AG09309 (cell line): Measurements from ENCODE around the gene KLC1.
A peak's percentile ranks its signal among the peaks of the same experiment; 100 is the strongest.

Experiments
- DNase-seq: peaks from one replicate; pipeline ENCODE4 v3.0.0-alpha.2; 2010; ENCODE audit warnings: low read depth
- H3K4me3 ChIP-seq: 2 replicates; pipeline ENCODE4 v1.5.1; 2011; ENCODE audit warnings: mild to moderate bottlenecking, low read depth, low read length, moderate library complexity; ENCODE audit not compliant: control insufficient read depth
- CTCF ChIP-seq: IDR thresholded peaks from 2 replicates; pipeline ENCODE4 v1.5.1; 2011; ENCODE audit warnings: mild to moderate bottlenecking, low read depth, low read length, inconsistent platforms; ENCODE audit not compliant: insufficient read depth, control insufficient read depth; ENCODE audit errors: missing control alignments

KLC1 gene

GRCh38 chr14:103628684-103629502 is at the start of gene KLC1:
TSS of gene KLC1 (plus strand) at chr14:103629211. CDS start at chr14:103654565, 25,354 bp downstream.
- TF ChIP-seq CTCF: no peak
- H3K4me3 ChIP-seq: peak within 1 kb of the TSS; percentile 63
- no peak for DNase-seq

DNA sequence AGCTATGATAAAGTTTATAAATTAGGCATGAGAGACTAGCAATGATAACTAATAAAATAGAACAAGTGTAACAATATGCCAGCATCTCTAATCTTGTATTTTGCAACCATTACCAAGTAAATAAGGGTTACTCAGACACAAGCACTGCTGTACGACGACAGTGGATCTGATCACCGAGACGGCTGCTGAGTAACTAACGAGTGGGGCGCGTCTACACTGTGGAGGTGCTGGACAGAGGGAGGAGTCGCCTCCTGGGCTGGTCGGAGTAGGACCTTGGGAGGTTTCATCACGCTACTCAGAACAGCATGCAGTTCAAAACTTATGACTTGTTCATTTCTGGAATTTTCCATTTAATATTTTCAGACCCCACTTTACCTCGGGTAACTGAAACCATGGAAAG is 47.8 kb upstream of the KLC1 start:
- DNase-seq: no peak
- no peak for TF ChIP-seq CTCF
- H3K4me3 ChIP-seq: no peak overlapping the region

DNA sequence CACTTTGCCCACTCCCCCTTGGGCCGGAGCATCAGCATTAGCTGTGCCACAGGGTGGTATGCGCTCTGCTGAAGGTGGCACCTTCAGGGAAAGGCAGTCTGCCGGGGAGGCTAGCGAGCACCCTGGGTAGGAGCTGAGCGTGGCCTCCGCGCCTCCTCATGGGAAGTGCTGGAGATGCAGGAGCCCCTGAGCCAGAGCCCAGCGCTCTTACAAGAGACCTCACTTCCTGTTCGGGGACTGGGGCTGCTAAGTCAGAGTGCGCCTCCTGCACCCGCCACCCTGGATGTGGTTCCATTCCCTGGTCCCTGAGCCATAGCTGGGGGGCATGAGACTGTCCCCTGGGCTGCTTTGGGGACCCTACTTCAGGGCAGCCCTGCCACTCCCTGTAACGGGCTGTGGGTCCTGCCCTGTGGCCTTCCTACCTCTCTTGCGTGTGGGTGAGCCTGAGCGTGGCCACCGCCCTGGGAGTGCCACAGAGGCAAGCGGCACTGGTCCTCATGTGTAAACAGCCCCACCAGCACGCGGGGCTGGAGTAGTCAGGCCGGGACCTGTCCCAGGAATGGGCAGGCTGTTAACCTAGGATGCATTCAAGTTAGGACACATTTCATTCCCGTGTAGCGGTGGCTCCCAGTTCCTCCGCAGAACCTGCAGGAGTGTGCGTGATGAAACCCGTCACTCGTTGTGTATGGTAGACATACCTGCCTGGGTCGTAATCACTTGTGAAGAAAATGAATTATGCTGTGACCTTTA is 46.9 kb upstream of the KLC1 start:
- no peak for DNase-seq
- no peak for TF ChIP-seq CTCF
- H3K4me3 ChIP-seq: no peak overlapping the region

GRCh38 chr14:103584326-103584915 is 44.6 kb upstream of the KLC1 start:
- TF ChIP-seq CTCF: no peak
- no peak overlapping the region for H3K4me3 ChIP-seq
- DNase-seq: no peak

DNA sequence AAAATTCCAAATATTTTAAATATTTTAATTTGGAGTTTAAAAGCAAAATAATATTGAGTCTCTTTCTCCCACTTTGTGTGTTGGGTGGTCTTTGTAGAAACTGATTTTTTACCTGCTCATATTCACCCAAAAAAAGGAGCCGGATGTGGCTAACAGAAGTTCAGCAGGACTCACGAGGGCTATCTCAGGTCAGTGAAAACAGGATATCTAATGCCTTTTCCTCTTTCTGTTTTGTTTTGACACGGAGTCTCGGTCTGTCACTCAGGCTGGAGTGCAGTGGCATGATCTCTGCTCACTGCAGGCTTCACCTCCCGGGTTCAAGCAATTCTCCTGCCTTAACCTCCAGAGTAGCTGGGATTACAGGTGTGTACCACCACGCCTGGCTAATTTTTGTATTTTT is 35.4 kb upstream of the KLC1 start:
- no peak for DNase-seq
- no peak for TF ChIP-seq CTCF
- no peak overlapping the region for H3K4me3 ChIP-seq

DNA sequence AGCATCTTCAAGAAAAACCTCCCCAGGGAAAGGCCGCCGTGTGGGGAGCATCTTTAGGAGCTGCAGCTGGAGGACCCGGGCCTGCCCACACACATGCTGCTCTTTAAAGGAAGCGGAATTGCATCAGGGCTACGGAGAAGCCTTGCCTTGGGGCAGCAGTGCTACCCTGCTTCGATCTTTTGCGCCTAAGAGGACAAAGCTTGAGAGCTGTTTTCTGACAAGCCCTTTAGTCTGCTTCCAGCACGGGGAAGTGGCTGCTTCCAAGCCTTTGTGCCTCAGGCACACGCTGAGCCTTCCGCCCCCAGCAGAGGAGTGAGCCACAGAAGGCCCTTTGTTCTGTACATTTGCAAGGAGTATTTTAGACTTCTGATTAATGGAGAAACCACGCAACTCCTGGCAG is 34.7 kb upstream of the KLC1 start:
- DNase-seq: peak; percentile 25
- no peak overlapping the region for H3K4me3 ChIP-seq
- TF ChIP-seq CTCF: no peak
